Choroid plexus epithelial cell (primary cell): ENCODE data around the gene NPAS3.

Source experiments
- DNase-seq: peaks from one replicate; pipeline ENCODE4 v3.0.0-alpha.2; 2010; ENCODE audit warnings: low read depth
- H3K4me3 ChIP-seq: 2 replicates; pipeline ENCODE4 v1.5.1; 2011; ENCODE audit warnings: low read depth, mild to moderate bottlenecking, control low read depth, low read length, moderate library complexity
- TF ChIP-seq, protein P1 (sequence below): conservative IDR thresholded peaks from 2 replicates; pipeline ENCODE4 v1.5.1; 2011; ENCODE audit warnings: low read depth, mild to moderate bottlenecking, control low read depth, inconsistent platforms, low read length, moderate library complexity

The NPAS3 gene

DNA sequence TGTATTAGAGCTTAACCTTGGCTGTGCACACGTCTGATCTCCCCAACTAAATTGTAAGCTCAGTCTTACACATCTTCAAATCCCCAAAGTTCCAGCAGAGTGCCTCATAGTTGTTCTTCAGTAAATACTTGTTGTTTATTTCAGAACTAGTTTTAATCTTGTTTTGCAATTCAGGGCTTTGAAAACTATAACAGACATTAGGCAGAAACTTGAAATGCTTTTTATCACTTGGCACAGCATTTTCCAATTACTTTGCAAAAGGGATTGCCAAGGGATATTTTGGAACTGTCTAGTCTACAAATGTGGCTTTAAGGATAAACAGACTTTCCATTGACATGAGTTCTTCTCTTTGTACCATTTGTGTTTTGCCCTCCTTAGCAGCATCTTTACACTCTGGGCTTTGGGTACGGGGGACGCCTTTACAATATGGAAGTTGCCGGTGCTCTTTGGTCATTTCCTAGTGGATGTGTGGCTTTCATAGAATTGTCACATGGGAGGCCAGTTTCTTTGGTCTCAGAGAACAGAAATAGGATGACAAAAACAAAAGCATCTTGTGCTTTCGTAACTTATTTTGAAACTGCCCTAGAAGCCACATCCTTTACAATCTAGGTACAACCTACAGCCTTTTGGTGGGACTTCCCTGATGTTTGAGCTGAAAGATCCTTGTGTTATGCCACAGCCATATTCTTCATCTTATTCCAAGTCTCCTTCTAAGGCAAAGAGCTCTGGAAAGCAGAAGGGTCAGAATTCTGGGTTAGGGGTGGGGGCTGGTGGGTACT is 96.9 kb downstream of the NPAS3 start:
- TF ChIP-seq, protein P1, sequence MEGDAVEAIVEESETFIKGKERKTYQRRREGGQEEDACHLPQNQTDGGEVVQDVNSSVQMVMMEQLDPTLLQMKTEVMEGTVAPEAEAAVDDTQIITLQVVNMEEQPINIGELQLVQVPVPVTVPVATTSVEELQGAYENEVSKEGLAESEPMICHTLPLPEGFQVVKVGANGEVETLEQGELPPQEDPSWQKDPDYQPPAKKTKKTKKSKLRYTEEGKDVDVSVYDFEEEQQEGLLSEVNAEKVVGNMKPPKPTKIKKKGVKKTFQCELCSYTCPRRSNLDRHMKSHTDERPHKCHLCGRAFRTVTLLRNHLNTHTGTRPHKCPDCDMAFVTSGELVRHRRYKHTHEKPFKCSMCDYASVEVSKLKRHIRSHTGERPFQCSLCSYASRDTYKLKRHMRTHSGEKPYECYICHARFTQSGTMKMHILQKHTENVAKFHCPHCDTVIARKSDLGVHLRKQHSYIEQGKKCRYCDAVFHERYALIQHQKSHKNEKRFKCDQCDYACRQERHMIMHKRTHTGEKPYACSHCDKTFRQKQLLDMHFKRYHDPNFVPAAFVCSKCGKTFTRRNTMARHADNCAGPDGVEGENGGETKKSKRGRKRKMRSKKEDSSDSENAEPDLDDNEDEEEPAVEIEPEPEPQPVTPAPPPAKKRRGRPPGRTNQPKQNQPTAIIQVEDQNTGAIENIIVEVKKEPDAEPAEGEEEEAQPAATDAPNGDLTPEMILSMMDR, result no peak
- no peak overlapping the region for H3K4me3 ChIP-seq
- DNase-seq, result no peak

DNA sequence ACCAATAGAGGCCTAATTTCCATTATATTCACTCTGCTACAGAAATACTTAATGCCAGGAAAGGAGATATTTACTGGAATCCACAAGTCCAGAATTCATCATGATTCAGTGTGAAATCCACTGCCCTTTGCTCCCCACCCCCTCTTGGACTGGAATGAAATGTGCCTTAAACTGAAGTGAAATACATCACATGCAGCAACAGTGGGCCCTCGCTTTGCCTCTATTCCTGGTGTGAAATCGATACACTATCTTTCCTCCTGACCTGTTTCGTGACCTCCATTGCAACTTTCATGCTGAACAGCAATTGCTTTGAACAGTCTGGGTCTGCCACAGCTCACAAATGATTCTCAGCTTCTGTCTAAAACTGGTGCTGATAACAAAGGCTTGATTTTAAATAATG is 100.6 kb downstream of the NPAS3 start:
- TF ChIP-seq, protein P1, result no peak
- peak; percentile 6 for DNase-seq
- no peak overlapping the region for H3K4me3 ChIP-seq

DNA sequence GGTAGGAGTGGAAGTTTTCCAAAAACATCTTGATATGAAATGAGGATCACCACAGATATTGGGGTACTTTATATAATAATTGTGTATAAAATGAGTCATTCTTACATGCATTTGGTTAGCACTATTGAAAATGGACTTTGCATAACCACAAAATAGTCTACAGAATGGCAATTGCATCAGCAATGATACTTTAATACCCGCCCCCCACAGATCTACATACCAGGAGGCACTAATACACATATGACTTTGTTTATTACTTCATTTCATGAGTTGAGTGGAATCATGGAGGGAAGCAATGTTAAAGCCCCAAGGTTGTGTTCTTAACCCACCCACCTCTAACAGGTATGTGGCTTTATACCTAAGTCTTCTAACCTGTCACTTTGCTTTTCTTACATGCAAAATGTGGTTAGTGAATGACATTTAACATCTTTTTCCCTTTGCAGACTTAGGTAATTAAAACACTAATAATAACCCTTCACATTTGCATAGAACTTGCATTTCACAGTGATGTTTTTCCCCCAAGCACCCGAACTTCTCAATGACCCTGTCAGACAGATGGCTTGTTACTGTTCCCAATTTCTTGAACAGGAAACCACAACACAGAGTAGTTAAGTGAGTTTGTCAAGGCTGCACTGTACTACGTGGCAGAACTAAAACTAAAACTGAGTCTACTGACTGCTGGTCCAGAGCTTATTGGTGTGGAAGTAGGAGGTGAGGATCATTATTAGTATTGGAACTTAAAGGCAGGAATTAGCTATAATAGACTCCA is 101.9 kb downstream of the NPAS3 start:
- TF ChIP-seq, protein P1, result no peak
- H3K4me3 ChIP-seq, result no peak overlapping the region
- no peak for DNase-seq

DNA sequence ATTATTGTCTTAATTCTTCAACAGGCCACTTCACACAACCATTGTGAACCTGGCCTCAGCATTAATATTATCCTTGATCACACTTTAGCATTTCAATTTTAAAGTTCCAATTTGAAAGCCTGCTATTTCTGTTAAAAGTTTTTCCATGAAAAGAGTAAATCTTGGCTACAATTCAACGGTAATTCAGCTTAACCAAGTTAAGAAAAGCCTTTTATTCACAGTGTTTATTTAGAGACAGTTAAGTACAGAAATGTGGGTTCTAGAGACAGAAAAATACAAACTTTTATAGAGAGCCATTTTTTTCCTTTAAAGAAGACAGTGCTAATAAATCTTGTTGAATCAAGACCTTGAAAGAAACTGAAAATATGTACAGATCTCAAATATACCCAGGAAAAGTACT is 103.9 kb downstream of the NPAS3 start:
- TF ChIP-seq, protein P1, result no peak
- no peak for DNase-seq
- H3K4me3 ChIP-seq, result no peak overlapping the region

DNA sequence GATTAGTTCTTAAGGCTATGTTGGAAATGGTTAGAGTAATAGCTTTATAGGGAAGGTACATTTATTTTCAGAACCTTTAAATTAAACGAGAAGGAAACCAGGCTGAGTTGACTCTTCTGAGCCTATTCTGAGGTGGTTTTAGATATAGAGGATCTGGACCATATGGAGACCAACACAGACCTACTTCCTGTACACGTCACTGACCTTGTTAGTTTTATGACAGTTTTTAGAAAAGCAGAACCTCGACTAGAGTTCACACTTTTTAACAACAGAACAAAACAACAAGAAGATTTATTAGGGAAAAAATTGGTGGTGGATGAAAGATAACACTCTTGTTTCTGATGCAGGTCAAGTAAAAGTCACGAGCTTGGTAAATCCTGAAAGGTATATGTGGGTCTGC is 107.1 kb downstream of the NPAS3 start:
- TF ChIP-seq, protein P1, result no peak
- DNase-seq, result no peak
- H3K4me3 ChIP-seq, result no peak overlapping the region

DNA sequence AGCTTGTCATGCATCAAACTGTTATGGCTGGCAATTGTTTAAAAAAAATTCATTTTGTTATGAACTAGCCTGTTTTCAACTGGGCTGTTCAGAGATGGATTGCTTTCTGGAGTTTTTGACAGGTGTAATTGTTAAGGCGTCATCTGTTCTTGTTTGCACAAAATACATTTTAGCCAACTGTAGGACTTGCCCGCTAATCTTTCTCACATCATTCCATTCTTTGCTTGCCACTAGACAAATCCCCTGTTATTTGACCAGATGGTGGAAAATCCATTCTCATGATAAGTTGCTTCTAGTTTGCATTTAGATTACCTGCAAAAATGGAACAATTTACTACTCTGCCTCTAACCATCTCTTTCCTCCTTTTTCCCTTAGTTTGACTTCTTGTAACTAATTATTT is 114.3 kb downstream of the NPAS3 start:
- no peak overlapping the region for H3K4me3 ChIP-seq
- no peak for DNase-seq
- TF ChIP-seq, protein P1, result no peak
